ENCODE results near the gene PRKAG1.

PRKAG1 gene

GRCh38 chr12:49031573-49032161 lies 13.1 kb upstream of the PRKAG1 start:
- no peak for DNase-seq (ENCODE audit: low read depth, low spot score)

GRCh38 chr12:49030714-49031572 lies 12.4 kb upstream of the PRKAG1 start:
- no peak for DNase-seq (ENCODE audit: low read depth, low spot score)

GRCh38 chr12:49030119-49030518 lies 11.5 kb upstream of the PRKAG1 start:
- no peak for DNase-seq (ENCODE audit: low read depth, low spot score)

- DNase-seq (ENCODE audit: low read depth, low spot score), result no peak
Measured at GRCh38 chr12:49028666-49029275, 10.2 kb upstream of the PRKAG1 start.

- DNase-seq (ENCODE audit: low read depth, low spot score), result no peak
Measured at GRCh38 chr12:49027846-49028555, 9.4 kb upstream of the PRKAG1 start.

GRCh38 chr12:49026678-49027480 lies 8.3 kb upstream of the PRKAG1 start:
- DNase-seq (ENCODE audit: low read depth, low spot score), result no peak

- DNase-seq (ENCODE audit: low read depth, low spot score), result no peak
Measured at GRCh38 chr12:49026101-49026500, 7.5 kb upstream of the PRKAG1 start.

GRCh38 chr12:49025463-49025862 lies 6.9 kb upstream of the PRKAG1 start:
- DNase-seq (ENCODE audit: low read depth, low spot score), result no peak

GRCh38 chr12:49024543-49024942 lies 6.0 kb upstream of the PRKAG1 start:
- no peak for DNase-seq (ENCODE audit: low read depth, low spot score)

- no peak for DNase-seq (ENCODE audit: low read depth, low spot score)
Measured at GRCh38 chr12:49023812-49024211, 5.2 kb upstream of the PRKAG1 start.

- DNase-seq (ENCODE audit: low read depth, low spot score), result no peak
Measured at GRCh38 chr12:49022558-49023178, 4.1 kb upstream of the PRKAG1 start.

- DNase-seq (ENCODE audit: low read depth, low spot score), result no peak
Measured at GRCh38 chr12:49021292-49021915, 2.8 kb upstream of the PRKAG1 start.

GRCh38 chr12:49020441-49020840 lies 1.9 kb upstream of the PRKAG1 start:
- DNase-seq (ENCODE audit: low read depth, low spot score), result no peak

GRCh38 chr12:49019443-49020324 lies 1.1 kb upstream of the PRKAG1 start:
- no peak for DNase-seq (ENCODE audit: low read depth, low spot score)

GRCh38 chr12:49019120-49019430 lies 499 bp upstream of the PRKAG1 start:
- DNase-seq (ENCODE audit: low read depth, low spot score), result no peak

- no peak for DNase-seq (ENCODE audit: low read depth, low spot score)
Measured at GRCh38 chr12:49017891-49018260, 700 bp downstream of the PRKAG1 start.

- DNase-seq (ENCODE audit: low read depth, low spot score), result no peak
Measured at GRCh38 chr12:49015196-49015595, 3.4 kb downstream of the PRKAG1 start.

- DNase-seq (ENCODE audit: low read depth, low spot score), result no peak
Measured at GRCh38 chr12:49014547-49014946, 4.0 kb downstream of the PRKAG1 start.

- DNase-seq (ENCODE audit: low read depth, low spot score), result no peak
Measured at GRCh38 chr12:49013428-49013827, 5.1 kb downstream of the PRKAG1 start.

- no peak for DNase-seq (ENCODE audit: low read depth, low spot score)
Measured at GRCh38 chr12:49012739-49013138, 5.8 kb downstream of the PRKAG1 start.

All from activated naive CD8-positive, alpha-beta T cell treated with anti-CD3 and anti-CD28 coated beads, Interleukin-2, amount 50 U/mL, for 16 hours (primary cell).